Ovary (tissue), 9 donors: ENCODE data around the gene SCD5. TPM values are rescaled to one million over a fixed set of nuclear protein-coding genes. Genes with fewer than 3 reads are reported as not detected.

Source experiments
- DNase-seq, 5 donors: peaks; one replicate each; pipeline ENCODE4 v3.0.0-alpha.2; 2019 to 2020
- H3K27ac ChIP-seq, 2 donors: fragments of 200-600 bp; one replicate each; pipeline versions ENCODE4 v1.5.1 to v1.8.0; 2019 to 2022
- H3K27me3 ChIP-seq: fragments of 200-600 bp; one replicate; pipeline ENCODE4 v1.8.0; 2022
- H3K36me3 ChIP-seq: fragments of 200-600 bp; sonication (generic); one replicate; pipeline ENCODE4 v1.5.1; 2019
- H3K4me1 ChIP-seq: one replicate; pipeline ENCODE4 v1.8.1; 2013; ENCODE audit warnings: mild to moderate bottlenecking, moderate library complexity; ENCODE audit not compliant: insufficient read depth
- H3K4me3 ChIP-seq: fragments of 200-600 bp; sonication (generic); one replicate; pipeline ENCODE4 v1.5.1; 2017
- H3K9me3 ChIP-seq, 2 donors: fragments of 200-600 bp in 1 of 2; sonication (generic) in 1 of 2; one replicate each; pipeline versions ENCODE4 v1.5.1 to v1.8.1; 2013 to 2019; ENCODE audit warnings: mild to moderate bottlenecking in 1 of 2, moderate library complexity in 1 of 2
- CTCF ChIP-seq, 3 donors: fragments of 450-650 bp in 2 of 3; fragments of 200-600 bp in 1 of 3; IDR thresholded peaks; one replicate each; pipeline versions ENCODE4 v1.5.1 to v1.8.0; 2016 to 2022; ENCODE audit warnings: antibody characterized with exemption in 3 of 3, mild to moderate bottlenecking in 1 of 3
- EP300 ChIP-seq: sonication (generic); formaldehyde crosslinking; IDR thresholded peaks from one replicate; pipeline ENCODE4 v1.6.1; 2017; ENCODE audit warnings: antibody characterized with exemption
- POLR2A ChIP-seq: fragments of 450-650 bp; IDR thresholded peaks from one replicate; pipeline ENCODE4 v1.6.1; 2017; ENCODE audit warnings: antibody characterized with exemption, mild to moderate bottlenecking, moderate library complexity
- WGBS, 3 donors: extraction: QIAGEN DNeasy Blood & Tissue Kit in 1 of 3; methylation state at CpG; one replicate each; pipeline versions ENCODE4 v1.1.5 to v1.1.7; 2013 to 2017; 5-methylcytosine and 5-hydroxymethylcytosine counted together
- intact Hi-C, 4 donors: fragments of 100-400 bp; cut with DNase I; formaldehyde crosslinking; loops; one replicate each; pipeline versions ENCODE4 v1.11.0 to v1.15.1; 2022 to 2023
- microRNA counts: library from miRNA; unstranded; fragments of <30 nt; microRNA quantifications from one replicate; lab custom pipeline; 2016
- microRNA-seq, 3 donors: library from miRNA; unstranded; fragments of <30 nt; microRNA quantifications; one replicate each; pipeline versions ENCODE4 to v1.2.0, GENCODE V29; 2019 to 2020
- polyA plus RNA-seq, 2 donors: library from polyadenylated mRNA; stranded (reverse); fragments of 200-250 nt in 1 of 2; fragments of 350-450 nt in 1 of 2; fragmentation: Illumina TruSeq in 1 of 2; extraction: RNeasy Lipid Tissue Mini Kit (QIAGEN cat#74804) in 1 of 2; gene quantifications; one replicate each; pipeline ENCODE4 v1.2.3, GENCODE V29; 2013 to 2014
- small RNA-seq: library from RNA; depleted of rRNA; stranded (forward); fragments of <200 nt; gene quantifications from one replicate; pipeline ENCODE3, GENCODE V24; 2016
- total RNA-seq, 7 donors: library from RNA; depleted of rRNA in 2 of 7; stranded (reverse); fragments of >200 nt in 2 of 7; fragmentation: NEBNext Ultra II Directional in 3 of 7; extraction: Animal tissue kit (Norgen Biotek cat#: 25700) in 3 of 7; gene quantifications; one replicate each; pipeline versions ENCODE4 v1.1.0 to v1.2.4, GENCODE V29; 2016 to 2023
- donor health status: DM: no; HTN: no; CAD: no; lungs with moderate emphysema.
- donor health status: DM: no; HTN: no; CAD: no.
- donor health status: Bipolar disorder and iron deficiency.
- donor health status: DM: yes; HTN: yes; CAD: no.
- donor health status: DM: no; HTN: no; CAD: no.
- donor health status: DM: yes; HTN: yes; CAD: no.

SCD5 gene
- total and polyA plus RNA-seq, 9 donors = 96.3 to 203 (median 119) TPM

- no peak for DNase-seq
- TF ChIP-seq CTCF (IDR thresholded peaks at IDR 0.05) = no peak
- TF ChIP-seq EP300 = no peak
- TF ChIP-seq POLR2A = no peak
- no peak overlapping the region for H3K27ac ChIP-seq
- no peaks in the 10 kb centered on the region for H3K4me1 ChIP-seq
- WGBS, 3 donors = 75 to 86% (median 82%) methylated on average over 3 of the region's 3 CpGs
- H3K4me3 ChIP-seq = no peak overlapping the region
- no peaks in the 10 kb centered on the region for H3K9me3 ChIP-seq
- intact Hi-C loops = no loop called here
- no peaks in the 10 kb centered on the region for H3K36me3 ChIP-seq
- no peaks in the 10 kb centered on the region for H3K27me3 ChIP-seq
Observed at GRCh38 chr4:82584931-82585330, 213.7 kb downstream of the SCD5 start.

GRCh38 chr4:82583897-82584587 is 214.6 kb downstream of the SCD5 start:
- no peak overlapping the region for H3K4me3 ChIP-seq
- peaks cover under 1% of the 10 kb centered on the region for H3K4me1 ChIP-seq
- TF ChIP-seq POLR2A (no peak), EP300 (no peak), CTCF (IDR thresholded peaks at IDR 0.05) (no peak)

GRCh38 chr4:82579932-82580331 is 218.7 kb downstream of the SCD5 start:
- no peaks in the 10 kb centered on the region for H3K9me3 ChIP-seq
- no peak for DNase-seq
- peaks cover 8% of the 10 kb centered on the region for H3K4me1 ChIP-seq
- no peaks in the 10 kb centered on the region for H3K36me3 ChIP-seq
- intact Hi-C loops = no loop called here
- TF ChIP-seq CTCF (IDR thresholded peaks at IDR 0.05) (no peak), POLR2A (no peak), EP300 (no peak)
- H3K27me3 ChIP-seq = no peaks in the 10 kb centered on the region
- 76 to 77% (median 76%) methylated on average over 5 of the region's 5 CpGs for WGBS, 3 donors
- H3K4me3 ChIP-seq = no peak overlapping the region
- H3K27ac ChIP-seq = no peak overlapping the region

More at GRCh38 chr4:82583897-82584587, 214.6 kb downstream of the SCD5 start:
- H3K36me3 ChIP-seq = no peaks in the 10 kb centered on the region
- H3K27ac ChIP-seq = no peak overlapping the region
- no peaks in the 10 kb centered on the region for H3K27me3 ChIP-seq
- no peaks in the 10 kb centered on the region for H3K9me3 ChIP-seq
- no peak for DNase-seq
- WGBS, 3 donors = 28 to 51% (median 40%) methylated on average over 5 of the region's 5 CpGs
- intact Hi-C loops = no loop called here

MicroRNAs within 50 kb of the gene (microRNA counts, 767-probe panel; counts per million panel counts)
- 2,870 counts per million, percentile 85 among the panel's probes with 10 or more counts for microRNA hsa-miR-575 (lab: Ali Mortazavi, UCI)

Small RNA genes lying within 50 kb of the gene (microRNA-seq; reads per million reads assigned to microRNA genes)
- 0 reads per million in 3 donors for gene MIR575

Small RNA genes lying within 50 kb of the gene (small RNA-seq; reads per million reads assigned to genes)
- not detected for gene MIR575

Other genes starting within 250 kb of the SCD5 start
- 10 to 100 TPM; 13.5 to 48.8 (median 31.4) TPM for gene TMEM150C, start 236.8 kb downstream of the SCD5 start, total RNA-seq
- 10 to 100 TPM; 30.4 to 39.8 TPM for gene TMEM150C, start 236.8 kb downstream of the SCD5 start, polyA plus RNA-seq
- 100 to 1,000 TPM; 175 to 315 (median 287) TPM for gene SEC31A, start 92.4 kb upstream of the SCD5 start, total RNA-seq
- 100 to 1,000 TPM; 142 to 388 TPM for gene SEC31A, start 92.4 kb upstream of the SCD5 start, polyA plus RNA-seq
- gene THAP9, start 101.9 kb upstream of the SCD5 start, total RNA-seq = 1 to 10 TPM; 3.7 to 9.0 (median 5.7) TPM
- 1 to 10 TPM; 2.8 to 4.0 TPM for gene THAP9, start 101.9 kb upstream of the SCD5 start, polyA plus RNA-seq
- gene LIN54, start 212.0 kb upstream of the SCD5 start, total RNA-seq = 10 to 100 TPM in 1 of 7 donors, 1 to 10 TPM in 6; 5.6 to 10.0 (median 8.0) TPM
- gene LIN54, start 212.0 kb upstream of the SCD5 start, polyA plus RNA-seq = 1 to 10 TPM; 3.8 to 7.4 TPM
- gene COPS4, start 236.4 kb upstream of the SCD5 start, total RNA-seq = 10 to 100 TPM; 30.7 to 43.2 (median 34.1) TPM
- 10 to 100 TPM; 32.4 to 45.3 TPM for gene COPS4, start 236.4 kb upstream of the SCD5 start, polyA plus RNA-seq